ENCODE measurements around the gene ATG7.

Gene ATG7

DNA sequence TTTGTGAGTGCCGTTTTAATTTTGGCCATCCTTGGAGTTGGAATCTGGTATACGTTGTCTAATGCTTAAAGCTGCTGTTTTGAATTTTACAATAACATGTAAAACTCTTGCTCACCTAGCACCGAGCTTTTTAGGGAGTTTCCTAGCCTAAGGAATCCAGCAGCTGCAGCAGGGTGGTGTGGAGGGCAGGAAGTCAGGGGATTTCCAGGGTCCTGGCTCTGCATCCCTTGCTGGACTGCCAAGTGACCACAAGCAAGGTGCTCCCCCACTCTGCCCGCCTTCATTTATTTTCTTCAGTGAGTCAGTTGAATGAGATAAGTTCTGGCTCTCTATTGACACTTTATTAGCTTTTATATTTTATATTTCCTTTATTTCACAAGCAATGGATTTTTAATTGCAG lies 113.7 kb downstream of the ATG7 start:
- TF ChIP-seq MYC (IDR thresholded peaks at IDR 0.05; ENCODE audit: low read depth, low read length) (no peak), POLR2A (IDR thresholded peaks at IDR 0.05; ENCODE audit: extremely low read depth, insufficient read length) (no peak)
- TF ChIP-seq, protein P1, sequence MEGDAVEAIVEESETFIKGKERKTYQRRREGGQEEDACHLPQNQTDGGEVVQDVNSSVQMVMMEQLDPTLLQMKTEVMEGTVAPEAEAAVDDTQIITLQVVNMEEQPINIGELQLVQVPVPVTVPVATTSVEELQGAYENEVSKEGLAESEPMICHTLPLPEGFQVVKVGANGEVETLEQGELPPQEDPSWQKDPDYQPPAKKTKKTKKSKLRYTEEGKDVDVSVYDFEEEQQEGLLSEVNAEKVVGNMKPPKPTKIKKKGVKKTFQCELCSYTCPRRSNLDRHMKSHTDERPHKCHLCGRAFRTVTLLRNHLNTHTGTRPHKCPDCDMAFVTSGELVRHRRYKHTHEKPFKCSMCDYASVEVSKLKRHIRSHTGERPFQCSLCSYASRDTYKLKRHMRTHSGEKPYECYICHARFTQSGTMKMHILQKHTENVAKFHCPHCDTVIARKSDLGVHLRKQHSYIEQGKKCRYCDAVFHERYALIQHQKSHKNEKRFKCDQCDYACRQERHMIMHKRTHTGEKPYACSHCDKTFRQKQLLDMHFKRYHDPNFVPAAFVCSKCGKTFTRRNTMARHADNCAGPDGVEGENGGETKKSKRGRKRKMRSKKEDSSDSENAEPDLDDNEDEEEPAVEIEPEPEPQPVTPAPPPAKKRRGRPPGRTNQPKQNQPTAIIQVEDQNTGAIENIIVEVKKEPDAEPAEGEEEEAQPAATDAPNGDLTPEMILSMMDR (IDR thresholded peaks at IDR 0.05; ENCODE audit: low read depth, low read length): no peak
- TF ChIP-seq, protein P2, sequence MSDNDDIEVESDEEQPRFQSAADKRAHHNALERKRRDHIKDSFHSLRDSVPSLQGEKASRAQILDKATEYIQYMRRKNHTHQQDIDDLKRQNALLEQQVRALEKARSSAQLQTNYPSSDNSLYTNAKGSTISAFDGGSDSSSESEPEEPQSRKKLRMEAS (IDR thresholded peaks at IDR 0.05; ENCODE audit: low read depth, low read length): no peak
- H3K4me3 ChIP-seq (ENCODE audit: low read depth, low read length): no peak overlapping the region
- DNase-seq (ENCODE audit: low read depth): no peak

GRCh38 chr3:11386465-11387113 lies 114.4 kb downstream of the ATG7 start:
- TF ChIP-seq, protein P2 (IDR thresholded peaks at IDR 0.05; ENCODE audit: low read depth, low read length): no peak
- TF ChIP-seq MYC (IDR thresholded peaks at IDR 0.05; ENCODE audit: low read depth, low read length) (no peak), POLR2A (IDR thresholded peaks at IDR 0.05; ENCODE audit: extremely low read depth, insufficient read length) (no peak)
- TF ChIP-seq, protein P1 (IDR thresholded peaks at IDR 0.05; ENCODE audit: low read depth, low read length): no peak
- no peak for DNase-seq (ENCODE audit: low read depth)
- no peak overlapping the region for H3K4me3 ChIP-seq (ENCODE audit: low read depth, low read length)

- H3K4me3 ChIP-seq (ENCODE audit: low read depth, low read length): no peak overlapping the region
- TF ChIP-seq, protein P2 (IDR thresholded peaks at IDR 0.05; ENCODE audit: low read depth, low read length): no peak
- TF ChIP-seq POLR2A (IDR thresholded peaks at IDR 0.05; ENCODE audit: extremely low read depth, insufficient read length) (no peak), MYC (IDR thresholded peaks at IDR 0.05; ENCODE audit: low read depth, low read length) (no peak)
- TF ChIP-seq, protein P1 (IDR thresholded peaks at IDR 0.05; ENCODE audit: low read depth, low read length): no peak
- no peak for DNase-seq (ENCODE audit: low read depth)
Measured at GRCh38 chr3:11389386-11390268, 117.4 kb downstream of the ATG7 start.

- H3K4me3 ChIP-seq (ENCODE audit: low read depth, low read length): no peak overlapping the region
- TF ChIP-seq POLR2A (IDR thresholded peaks at IDR 0.05; ENCODE audit: extremely low read depth, insufficient read length) (no peak), MYC (IDR thresholded peaks at IDR 0.05; ENCODE audit: low read depth, low read length) (no peak)
- TF ChIP-seq, protein P2 (IDR thresholded peaks at IDR 0.05; ENCODE audit: low read depth, low read length): no peak
- TF ChIP-seq, protein P1 (IDR thresholded peaks at IDR 0.05; ENCODE audit: low read depth, low read length): no peak
- DNase-seq (ENCODE audit: low read depth): no peak
Measured at GRCh38 chr3:11390411-11391131, 118.4 kb downstream of the ATG7 start.

DNA sequence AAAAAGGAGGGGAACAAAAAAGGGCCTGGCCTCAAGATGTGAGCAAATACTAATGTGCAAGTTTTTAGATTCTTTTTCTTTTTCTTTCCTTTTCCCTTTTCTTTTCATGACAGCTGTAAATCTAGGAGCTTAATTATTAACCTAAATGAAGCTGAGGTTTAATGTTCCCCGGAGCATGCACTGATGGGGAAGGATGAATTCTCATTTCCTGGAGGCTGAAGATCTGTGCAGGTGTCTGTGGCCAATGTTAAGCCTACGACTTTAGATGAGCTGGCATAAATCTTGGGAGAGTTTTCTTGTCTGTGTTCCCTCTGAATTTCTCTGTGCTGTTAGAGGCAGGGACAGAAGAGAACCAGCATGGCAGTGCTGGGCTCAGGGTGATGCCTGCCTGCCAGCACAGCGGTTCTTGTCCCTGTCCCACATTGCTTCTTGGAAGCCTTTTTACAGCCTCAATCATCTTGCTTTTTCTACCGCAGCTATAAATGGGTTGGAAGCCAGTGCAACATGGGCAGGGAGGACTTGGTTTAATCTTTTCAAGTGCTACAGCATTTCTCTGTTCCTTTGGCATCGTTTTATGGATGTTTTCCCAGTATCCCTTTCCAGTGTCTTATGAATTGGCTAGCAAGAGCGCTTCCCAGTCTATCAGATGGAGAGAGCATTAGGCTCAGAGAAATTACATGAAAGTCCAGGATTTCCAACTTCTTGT lies 119.1 kb downstream of the ATG7 start:
- no peak for DNase-seq (ENCODE audit: low read depth)
- H3K4me3 ChIP-seq (ENCODE audit: low read depth, low read length): no peak overlapping the region
- TF ChIP-seq, protein P1 (IDR thresholded peaks at IDR 0.05; ENCODE audit: low read depth, low read length): no peak
- no peak for TF ChIP-seq MYC (IDR thresholded peaks at IDR 0.05; ENCODE audit: low read depth, low read length)
- TF ChIP-seq, protein P2 (IDR thresholded peaks at IDR 0.05; ENCODE audit: low read depth, low read length): no peak
- TF ChIP-seq POLR2A (IDR thresholded peaks at IDR 0.05; ENCODE audit: extremely low read depth, insufficient read length): no peak

Measured in NB4 (cell line).